NCI-H2227 (cell line): ENCODE data around the gene RHOBTB1.

ENCODE experiments used
- DNase-seq: peaks from one replicate; lab custom pipeline; 2025; ENCODE audit not compliant: unreplicated experiment; lab: John Stamatoyannopoulos, UW

RHOBTB1 gene

GRCh38 chr10:60967260-60967659, 23.3 kb upstream of the RHOBTB1 start:
- DNase-seq = no peak

- no peak for DNase-seq
Observed at GRCh38 chr10:60965696-60966095, 21.7 kb upstream of the RHOBTB1 start.

- DNase-seq = peak; percentile 66
Observed at GRCh38 chr10:60964257-60965235, 20.6 kb upstream of the RHOBTB1 start.

GRCh38 chr10:60963441-60964256, 19.7 kb upstream of the RHOBTB1 start:
- no peak for DNase-seq

- no peak for DNase-seq
Observed at GRCh38 chr10:60962946-60963345, 19.0 kb upstream of the RHOBTB1 start.

GRCh38 chr10:60960913-60961312, 16.9 kb upstream of the RHOBTB1 start:
- DNase-seq = no peak

GRCh38 chr10:60960031-60960430, 16.0 kb upstream of the RHOBTB1 start:
- no peak for DNase-seq

- no peak for DNase-seq
Observed at GRCh38 chr10:60958892-60959601, 15.1 kb upstream of the RHOBTB1 start.

GRCh38 chr10:60957667-60958221, 13.8 kb upstream of the RHOBTB1 start:
- no peak for DNase-seq

- DNase-seq = no peak
Observed at GRCh38 chr10:60955957-60956425, 12.0 kb upstream of the RHOBTB1 start.

GRCh38 chr10:60955316-60955715, 11.3 kb upstream of the RHOBTB1 start:
- no peak for DNase-seq

- no peak for DNase-seq
Observed at GRCh38 chr10:60954035-60954434, 10.1 kb upstream of the RHOBTB1 start.

- DNase-seq = no peak
Observed at GRCh38 chr10:60953420-60953819, 9.4 kb upstream of the RHOBTB1 start.

- no peak for DNase-seq
Observed at GRCh38 chr10:60952846-60953220, 8.8 kb upstream of the RHOBTB1 start.

GRCh38 chr10:60952067-60952845, 8.3 kb upstream of the RHOBTB1 start:
- no peak for DNase-seq

- DNase-seq = peak; percentile 10
Observed at GRCh38 chr10:60951272-60951724, 7.3 kb upstream of the RHOBTB1 start.

GRCh38 chr10:60950300-60950699, 6.3 kb upstream of the RHOBTB1 start:
- no peak for DNase-seq

GRCh38 chr10:60948851-60949250, 4.9 kb upstream of the RHOBTB1 start:
- no peak for DNase-seq

GRCh38 chr10:60944910-60945297, 919 bp upstream of the RHOBTB1 start:
- no peak for DNase-seq
